GM15510 (cell line): Measurements from ENCODE around the gene GIPC3.

Experiments
- POLR2A ChIP-seq: IDR thresholded peaks from 3 replicates; pipeline ENCODE4 v1.6.1; 2011; ENCODE audit warnings: borderline replicate concordance; ENCODE audit not compliant: insufficient read length; ENCODE audit errors: extremely low read depth

GIPC3 gene

GRCh38 chr19:3586707-3587346 lies 1.5 kb downstream of the GIPC3 start:
- no peak for TF ChIP-seq POLR2A

GRCh38 chr19:3589439-3589838 lies 4.2 kb downstream of the GIPC3 start:
- TF ChIP-seq POLR2A: no peak

- no peak for TF ChIP-seq POLR2A
Observed at GRCh38 chr19:3589949-3590348, 4.7 kb downstream of the GIPC3 start.

GRCh38 chr19:3590991-3591659 lies 5.8 kb downstream of the GIPC3 start:
- TF ChIP-seq POLR2A: no peak

- no peak for TF ChIP-seq POLR2A
Observed at GRCh38 chr19:3591876-3592613, 6.8 kb downstream of the GIPC3 start.

- no peak for TF ChIP-seq POLR2A
Observed at GRCh38 chr19:3593156-3593555, 7.9 kb downstream of the GIPC3 start.

GRCh38 chr19:3595521-3596061 lies 10.3 kb downstream of the GIPC3 start:
- TF ChIP-seq POLR2A: no peak

- no peak for TF ChIP-seq POLR2A
Observed at GRCh38 chr19:3599776-3600187, 14.5 kb downstream of the GIPC3 start.

- no peak for TF ChIP-seq POLR2A
Observed at GRCh38 chr19:3601021-3601420, 15.7 kb downstream of the GIPC3 start.

GRCh38 chr19:3603121-3603811 lies 18.0 kb downstream of the GIPC3 start:
- TF ChIP-seq POLR2A: no peak

GRCh38 chr19:3604227-3604986 lies 19.1 kb downstream of the GIPC3 start:
- no peak for TF ChIP-seq POLR2A

GRCh38 chr19:3604987-3605343 lies 19.7 kb downstream of the GIPC3 start:
- TF ChIP-seq POLR2A: no peak

GRCh38 chr19:3605361-3605760 lies 20.1 kb downstream of the GIPC3 start:
- no peak for TF ChIP-seq POLR2A

- TF ChIP-seq POLR2A: no peak
Observed at GRCh38 chr19:3605770-3606169, 20.5 kb downstream of the GIPC3 start.

GRCh38 chr19:3606174-3606689 lies 21.0 kb downstream of the GIPC3 start:
- TF ChIP-seq POLR2A: no peak

- TF ChIP-seq POLR2A: no peak
Observed at GRCh38 chr19:3606690-3607289, 21.5 kb downstream of the GIPC3 start, which contains the start of gene TBXA2R. TBXA2R (minus strand) TSS chr19:3606875; CDS start chr19:3600634, 6,241 bp downstream.
